NB4 (cell line): ENCODE data around the gene ZRANB3.

Source experiments
- CTCF ChIP-seq: IDR thresholded peaks from one replicate; pipeline ENCODE4 v1.5.1; 2012; ENCODE audit warnings: low read depth, low read length
- MAX ChIP-seq: IDR thresholded peaks from 2 replicates; pipeline ENCODE4 v1.6.1; 2011; ENCODE audit warnings: low read depth, low read length
- MYC ChIP-seq: IDR thresholded peaks from 2 replicates; pipeline ENCODE4 v1.6.1; 2011; ENCODE audit warnings: low read depth, low read length
- POLR2A ChIP-seq: IDR thresholded peaks from 2 replicates; pipeline ENCODE4 v1.6.1; 2011; ENCODE audit warnings: mild to moderate bottlenecking; ENCODE audit not compliant: insufficient read length; ENCODE audit errors: extremely low read depth

GRCh38 chr2:135276525-135276924, 254.5 kb downstream of the ZRANB3 start:
- no peak for TF ChIP-seq CTCF
- TF ChIP-seq POLR2A = no peak
- TF ChIP-seq MAX = no peak
- TF ChIP-seq MYC = no peak
